Panc1 (cell line): ENCODE results near the gene TRERF1. TPM values are rescaled to one million over a fixed set of nuclear protein-coding genes. Genes with fewer than 3 reads are reported as not detected.

ENCODE experiments used
- ATAC-seq: fragments of 200-7000 bp; cut with Tn5 transposase; 2 replicates; pipeline ENCODE4 v1.9.1; 2020; ENCODE audit warnings: mild to moderate bottlenecking, moderate library complexity
- BruUV-seq: library from RNA; stranded (reverse); fragments of 400-500 nt; replicated peaks from 2 replicates; lab custom pipeline; 2021; lab: Mats Ljungman, UMichigan
- CTCF ChIA-PET: fragments of 300-600 bp; sonication (Branson Sonifier 250); formaldehyde crosslinking; loops from one replicate; lab custom pipeline; 2022; ENCODE audit warnings: antibody characterized with exemption; lab: Charles Lee
- POLR2A ChIA-PET: fragments of 300-600 bp; sonication (Branson Sonifier 250); formaldehyde crosslinking; loops from one replicate; lab custom pipeline; 2022; ENCODE audit warnings: antibody characterized with exemption; lab: Charles Lee
- DNase-seq: peaks from one replicate; pipeline ENCODE4 v3.0.0-alpha.2; 2010; ENCODE audit warnings: low read depth, low spot score
- H3K27ac ChIP-seq: 2 replicates; pipeline ENCODE4 v1.5.1; 2011; ENCODE audit warnings: mild to moderate bottlenecking, low read length, inconsistent platforms
- H3K27me3 ChIP-seq: fragments of 200-500 bp; sonication (Bioruptor generic); 2 replicates; pipeline ENCODE4 v1.6.0; 2014; ENCODE audit warnings: low read length, inconsistent platforms; ENCODE audit not compliant: control insufficient read depth, insufficient read depth
- H3K36me3 ChIP-seq: fragments of 200-500 bp; sonication (Bioruptor generic); 2 replicates; pipeline ENCODE4 v1.5.1; 2014; ENCODE audit warnings: inconsistent platforms, mild to moderate bottlenecking, low read length, moderate library complexity; ENCODE audit not compliant: control insufficient read depth, insufficient read depth
- H3K4me1 ChIP-seq: 2 replicates; pipeline ENCODE4 v1.5.1; 2011; ENCODE audit warnings: inconsistent platforms, mild to moderate bottlenecking, low read length, moderate library complexity; ENCODE audit not compliant: control insufficient read depth, insufficient read depth
- H3K4me3 ChIP-seq, 2 experiments: 2 replicates each; pipeline ENCODE4 v1.5.1; 2011 to 2012; ENCODE audit warnings: low read depth in 2 of 2, low read length in 2 of 2, mild to moderate bottlenecking in 2 of 2, inconsistent platforms in 1 of 2, moderate library complexity in 1 of 2
- H3K9me3 ChIP-seq: fragments of 200-500 bp; sonication (Bioruptor generic); 2 replicates; pipeline ENCODE4 v1.5.1; 2014; ENCODE audit warnings: low read depth, mild to moderate bottlenecking, inconsistent platforms, low read length, moderate library complexity; ENCODE audit not compliant: control insufficient read depth, insufficient read depth
- CTCF ChIP-seq: fragments of 450-650 bp; IDR thresholded peaks from 2 replicates; pipeline ENCODE4 v1.5.1; 2017; ENCODE audit warnings: mild to moderate bottlenecking
- POLR2AphosphoS5 ChIP-seq: IDR thresholded peaks from 2 replicates; pipeline ENCODE4 v1.6.1; 2012; ENCODE audit warnings: mild to moderate bottlenecking, low read depth, low read length, moderate library complexity
- SIN3A ChIP-seq: IDR thresholded peaks from 2 replicates; pipeline ENCODE4 v1.6.1; 2012; ENCODE audit warnings: low read depth, mild to moderate bottlenecking, low read length, moderate library complexity, borderline replicate concordance; ENCODE audit not compliant: insufficient read depth
- TCF7L2 ChIP-seq: IDR thresholded peaks from 2 replicates; pipeline ENCODE4 v1.6.1; 2011; ENCODE audit warnings: mild to moderate bottlenecking, low read depth, low read length, inconsistent platforms
- in situ Hi-C: cut with HindIII; loops from 2 replicates; pipeline ENCODE4 v1.10.0; 2016; ENCODE audit warnings: low sequenced_read_pairs, low pct_unique_long_range_greater_than_20kb
- intact Hi-C: fragments of 100-400 bp; cut with micrococcal nuclease; formaldehyde crosslinking; loops from one replicate; pipeline ENCODE4 v1.10.0; 2022; ENCODE audit not compliant: unreplicated experiment
- total RNA-seq: library from RNA; stranded (reverse); gene quantifications from one replicate; pipeline ENCODE4 v1.2.1, GENCODE V29; 2021; ENCODE audit not compliant: unreplicated experiment
- TF ChIP-seq, protein P1 (sequence below), 2 experiments: IDR thresholded peaks; 2 replicates each; pipeline ENCODE4 v1.6.1; 2011 to 2012; ENCODE audit warnings: low read depth in 2 of 2, control low read depth in 1 of 2, low read length in 1 of 2, mild to moderate bottlenecking in 1 of 2, moderate library complexity in 1 of 2; ENCODE audit not compliant: insufficient read depth in 1 of 2

TRERF1 gene
- total RNA-seq, 1 experiment from 2014 or later: 30.6 TPM

DNA sequence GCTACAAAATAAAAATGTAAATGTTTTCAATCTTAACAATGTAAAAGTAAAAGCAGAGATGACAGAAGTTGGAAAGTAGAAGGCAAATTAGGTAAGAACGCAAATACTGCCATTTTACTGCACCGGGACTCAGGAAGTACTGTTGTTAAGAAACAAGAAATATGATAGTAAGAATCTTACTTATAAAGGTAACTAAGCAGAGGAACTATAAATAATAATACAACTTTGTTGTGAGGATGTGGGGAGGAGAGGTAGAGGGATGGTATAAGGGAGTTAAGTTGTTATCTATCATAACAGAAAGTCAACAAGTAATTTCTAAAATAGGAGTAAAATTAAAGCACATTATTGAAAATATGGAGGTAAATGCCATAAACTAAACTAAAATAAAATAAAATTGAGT, 129.8 kb downstream of the TRERF1 start:
- H3K4me1 ChIP-seq: peaks cover 34% of the 10 kb centered on the region
- BruUV-seq: no TSS peak
- no peaks in the 10 kb centered on the region for H3K9me3 ChIP-seq
- ATAC-seq (no peak), DNase-seq (no peak)
- H3K4me3 ChIP-seq: no peak overlapping the region
- TF ChIP-seq POLR2AphosphoS5 (no peak), CTCF (no peak), SIN3A (no peak), TCF7L2 (no peak)
- TF ChIP-seq, protein P1, sequence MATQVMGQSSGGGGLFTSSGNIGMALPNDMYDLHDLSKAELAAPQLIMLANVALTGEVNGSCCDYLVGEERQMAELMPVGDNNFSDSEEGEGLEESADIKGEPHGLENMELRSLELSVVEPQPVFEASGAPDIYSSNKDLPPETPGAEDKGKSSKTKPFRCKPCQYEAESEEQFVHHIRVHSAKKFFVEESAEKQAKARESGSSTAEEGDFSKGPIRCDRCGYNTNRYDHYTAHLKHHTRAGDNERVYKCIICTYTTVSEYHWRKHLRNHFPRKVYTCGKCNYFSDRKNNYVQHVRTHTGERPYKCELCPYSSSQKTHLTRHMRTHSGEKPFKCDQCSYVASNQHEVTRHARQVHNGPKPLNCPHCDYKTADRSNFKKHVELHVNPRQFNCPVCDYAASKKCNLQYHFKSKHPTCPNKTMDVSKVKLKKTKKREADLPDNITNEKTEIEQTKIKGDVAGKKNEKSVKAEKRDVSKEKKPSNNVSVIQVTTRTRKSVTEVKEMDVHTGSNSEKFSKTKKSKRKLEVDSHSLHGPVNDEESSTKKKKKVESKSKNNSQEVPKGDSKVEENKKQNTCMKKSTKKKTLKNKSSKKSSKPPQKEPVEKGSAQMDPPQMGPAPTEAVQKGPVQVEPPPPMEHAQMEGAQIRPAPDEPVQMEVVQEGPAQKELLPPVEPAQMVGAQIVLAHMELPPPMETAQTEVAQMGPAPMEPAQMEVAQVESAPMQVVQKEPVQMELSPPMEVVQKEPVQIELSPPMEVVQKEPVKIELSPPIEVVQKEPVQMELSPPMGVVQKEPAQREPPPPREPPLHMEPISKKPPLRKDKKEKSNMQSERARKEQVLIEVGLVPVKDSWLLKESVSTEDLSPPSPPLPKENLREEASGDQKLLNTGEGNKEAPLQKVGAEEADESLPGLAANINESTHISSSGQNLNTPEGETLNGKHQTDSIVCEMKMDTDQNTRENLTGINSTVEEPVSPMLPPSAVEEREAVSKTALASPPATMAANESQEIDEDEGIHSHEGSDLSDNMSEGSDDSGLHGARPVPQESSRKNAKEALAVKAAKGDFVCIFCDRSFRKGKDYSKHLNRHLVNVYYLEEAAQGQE (IDR thresholded peaks at IDR 0.05; ENCODE audit: insufficient read depth in 1 of 2, low read depth in 2 of 2, low read length in 1 of 2): no peak
- no peaks in the 10 kb centered on the region for H3K36me3 ChIP-seq
- CTCF ChIA-PET: no interaction called here
- H3K27me3 ChIP-seq: no peaks in the 10 kb centered on the region
- in situ Hi-C loops (no loop called here), intact Hi-C loops (no loop called here)
- POLR2A ChIA-PET: no interaction called here
- peak overlapping the region; percentile 57; the same call in 1 of the 2 replicates for H3K27ac ChIP-seq

- H3K27me3 ChIP-seq: no peaks in the 10 kb centered on the region
- intact Hi-C loops: no loop called here
- no peak overlapping the region for H3K4me3 ChIP-seq
- no peak for TF ChIP-seq SIN3A
- TF ChIP-seq, protein P1 (IDR thresholded peaks at IDR 0.05; ENCODE audit: insufficient read depth in 1 of 2, low read depth in 2 of 2, low read length in 1 of 2): no peak
- TF ChIP-seq TCF7L2: no peak
- no peak for TF ChIP-seq POLR2AphosphoS5
- in situ Hi-C loops: no loop called here
- H3K27ac ChIP-seq: peak overlapping the region; percentile 57; the same call in 1 of the 2 replicates
- peaks cover 38% of the 10 kb centered on the region for H3K4me1 ChIP-seq
- no peaks in the 10 kb centered on the region for H3K36me3 ChIP-seq
- H3K9me3 ChIP-seq: no peaks in the 10 kb centered on the region
- no peak for DNase-seq
- no peak for ATAC-seq
- BruUV-seq: no TSS peak
- CTCF ChIA-PET: no interaction called here
- POLR2A ChIA-PET: no interaction called here
Observed at GRCh38 chr6:42320762-42321161, 131.0 kb downstream of the TRERF1 start.
